ENCODE measurements around the gene NUBP1. TPM values are rescaled to one million over a fixed set of nuclear protein-coding genes. Genes with fewer than 3 reads are reported as not detected.
A peak's percentile ranks its signal among the peaks of the same experiment; 100 is the strongest.

Gene NUBP1
- total and polyA plus RNA-seq, 4 experiments from 2014 or later, result 23.5 to 36.2 (median 31.3) TPM

DNA sequence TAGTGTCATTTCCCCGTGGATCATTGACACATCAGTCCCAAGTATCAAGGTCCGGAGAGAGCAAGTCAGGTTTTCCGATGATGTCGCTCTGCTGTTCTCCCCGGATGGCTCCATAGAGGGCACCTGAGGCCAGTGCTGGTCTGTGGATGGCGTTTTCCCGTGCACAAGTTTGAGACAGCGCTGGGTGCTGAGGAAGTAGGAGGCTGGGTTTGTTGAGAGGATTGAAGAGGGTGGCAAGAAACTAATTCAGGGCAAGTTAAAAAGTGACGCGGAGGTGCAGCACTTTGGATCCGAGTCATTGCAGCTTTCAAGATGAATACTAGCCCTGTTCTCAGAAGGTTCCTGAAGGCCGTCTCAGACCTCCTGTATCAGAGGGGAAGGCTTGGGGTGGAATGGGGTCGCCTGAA, 7.7 kb downstream of the NUBP1 start:
- no peaks in the 10 kb centered on the region for H3K4me1 ChIP-seq (ENCODE audit: insufficient read depth, low read length)
- no peak overlapping the region for H3K27ac ChIP-seq (ENCODE audit: low read depth, low read length)
- intact Hi-C loops (cut with micrococcal nuclease), result no loop called here
- H3K27ac Mint-ChIP-seq, result peak overlapping the region in 3 of 7 donors; percentile 29 to 43 (median 29)
- H3K4me3 ChIP-seq (ENCODE audit: low read length in 2 of 2), result no peak overlapping the region
- ChIA-PET CTCF (ENCODE audit: partially characterized antibody) (interaction anchor here (1.0 kb wide), 1 partner anchor 13 kb away, joined by 3 read pairs; no protein-coding TSS in a partner anchor), POLR2A (ENCODE audit: partially characterized antibody) (interaction anchor here (2.2 kb wide), 1 partner anchor 8 kb away, joined by 9 read pairs; the partner anchor contains the start of gene NUBP1)
- DNase-seq, result no peak
- H3K4me1 Mint-ChIP-seq, result peaks cover 0 to 5% (median under 1%) of the 10 kb centered on the region in 4 donors
- no peak overlapping the region for H3K4me3 Mint-ChIP-seq
- H3K36me3 ChIP-seq (ENCODE audit: insufficient read depth, low read length), result peaks cover 53% of the 10 kb centered on the region
- peaks cover 44 to 72% of the 10 kb centered on the region in 2 donors for H3K36me3 Mint-ChIP-seq
- H3K27me3 Mint-ChIP-seq, result no peaks in the 10 kb centered on the region
- no peaks in the 10 kb centered on the region for H3K27me3 ChIP-seq (ENCODE audit: insufficient read depth, low read length)
- no peaks in the 10 kb centered on the region for H3K9me3 Mint-ChIP-seq
- no peaks in the 10 kb centered on the region for H3K9me3 ChIP-seq (ENCODE audit: control insufficient read depth in 1 of 2, low read length in 2 of 2)

DNA sequence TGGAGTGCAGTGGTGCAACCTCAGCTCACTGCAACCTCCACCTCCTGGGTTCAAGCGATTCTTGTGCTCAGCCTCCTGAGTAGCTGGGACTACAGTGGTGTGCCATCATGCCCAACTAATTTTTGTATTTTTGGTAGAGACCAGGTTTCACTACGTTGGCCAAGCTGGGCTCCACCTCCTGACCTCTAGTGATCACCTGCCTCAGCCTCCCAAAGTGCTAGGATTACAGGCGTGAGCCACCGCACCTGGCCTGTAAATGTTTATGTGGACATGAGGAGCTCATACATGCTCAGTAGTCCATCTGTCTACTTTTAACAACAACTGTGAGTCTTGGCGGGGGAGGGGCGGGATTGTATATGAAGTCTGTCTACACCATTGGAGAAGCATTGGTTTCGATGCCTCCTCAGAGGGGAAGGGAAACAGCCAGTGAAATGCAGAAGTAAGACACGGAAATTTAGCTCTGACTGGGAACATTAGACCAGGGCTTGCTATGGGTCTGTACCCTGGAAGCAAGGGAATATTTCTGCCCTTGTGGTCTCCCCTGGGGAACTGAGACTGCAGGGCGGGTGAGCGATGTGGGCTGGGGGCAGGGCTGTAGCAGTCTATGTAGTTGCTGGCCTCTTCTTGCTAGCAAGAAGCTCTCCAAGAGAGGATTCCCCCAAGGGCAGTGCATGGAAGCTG, 9.3 kb downstream of the NUBP1 start:
- H3K4me1 Mint-ChIP-seq, result peaks cover 0 to 2% (median 0%) of the 10 kb centered on the region in 4 donors
- Histone ChIP-seq H3K27me3 (ENCODE audit: insufficient read depth, low read length) (no peaks in the 10 kb centered on the region), H3K27ac (ENCODE audit: low read depth, low read length) (no peak overlapping the region), H3K9me3 (ENCODE audit: control insufficient read depth in 1 of 2, low read length in 2 of 2) (no peaks in the 10 kb centered on the region), H3K4me3 (ENCODE audit: low read length in 2 of 2) (no peak overlapping the region), H3K4me1 (ENCODE audit: insufficient read depth, low read length) (no peaks in the 10 kb centered on the region), H3K36me3 (ENCODE audit: insufficient read depth, low read length) (peaks cover 64% of the 10 kb centered on the region)
- ChIA-PET CTCF (ENCODE audit: partially characterized antibody) (no interaction called here), POLR2A (ENCODE audit: partially characterized antibody) (interaction anchor here (2.2 kb wide), 1 partner anchor 9 kb away, joined by 9 read pairs; the partner anchor contains the start of gene NUBP1)
- peak overlapping the region in 1 of 7 donors; percentile 37 for H3K27ac Mint-ChIP-seq
- H3K27me3 Mint-ChIP-seq, result no peaks in the 10 kb centered on the region
- H3K4me3 Mint-ChIP-seq, result no peak overlapping the region
- H3K36me3 Mint-ChIP-seq, result peaks cover 58 to 79% of the 10 kb centered on the region in 2 donors
- intact Hi-C loops (cut with micrococcal nuclease), result no loop called here
- no peaks in the 10 kb centered on the region for H3K9me3 Mint-ChIP-seq
- DNase-seq, result no peak

DNA sequence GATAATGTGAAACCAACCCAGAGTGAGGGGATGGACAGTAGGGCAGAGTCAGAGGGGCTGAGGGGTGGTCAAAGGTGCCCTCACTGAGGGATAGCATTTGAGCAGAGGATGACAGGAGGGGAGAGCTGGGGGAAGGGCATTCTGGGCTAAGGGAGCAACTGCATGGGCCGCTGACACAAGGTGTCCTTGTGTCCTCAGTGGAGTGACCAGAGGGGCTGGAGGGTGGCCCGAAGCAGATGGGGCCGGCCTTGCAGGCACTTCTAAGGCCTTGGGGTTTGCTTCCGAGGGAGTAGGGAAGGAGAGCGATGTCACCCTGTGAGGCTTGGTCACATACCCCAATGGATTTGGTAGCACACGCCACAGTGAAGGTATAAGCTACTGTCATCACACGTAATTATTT, 10.0 kb downstream of the NUBP1 start:
- Histone ChIP-seq H3K27ac (ENCODE audit: low read depth, low read length) (no peak overlapping the region), H3K9me3 (ENCODE audit: control insufficient read depth in 1 of 2, low read length in 2 of 2) (no peaks in the 10 kb centered on the region), H3K27me3 (ENCODE audit: insufficient read depth, low read length) (no peaks in the 10 kb centered on the region), H3K4me3 (ENCODE audit: low read length in 2 of 2) (no peak overlapping the region), H3K36me3 (ENCODE audit: insufficient read depth, low read length) (peaks cover 64% of the 10 kb centered on the region), H3K4me1 (ENCODE audit: insufficient read depth, low read length) (no peaks in the 10 kb centered on the region)
- peaks cover 0 to 2% (median 0%) of the 10 kb centered on the region in 4 donors for H3K4me1 Mint-ChIP-seq
- intact Hi-C loops (cut with micrococcal nuclease), result no loop called here
- ChIA-PET CTCF (ENCODE audit: partially characterized antibody) (no interaction called here), POLR2A (ENCODE audit: partially characterized antibody) (interaction anchor here (2.2 kb wide), 1 partner anchor 10 kb away, joined by 9 read pairs; the partner anchor contains the start of gene NUBP1)
- peaks cover 53 to 79% of the 10 kb centered on the region in 2 donors for H3K36me3 Mint-ChIP-seq
- DNase-seq, result no peak
- H3K27ac Mint-ChIP-seq, result no peak overlapping the region
- no peaks in the 10 kb centered on the region for H3K9me3 Mint-ChIP-seq
- H3K27me3 Mint-ChIP-seq, result no peaks in the 10 kb centered on the region
- H3K4me3 Mint-ChIP-seq, result no peak overlapping the region

DNA sequence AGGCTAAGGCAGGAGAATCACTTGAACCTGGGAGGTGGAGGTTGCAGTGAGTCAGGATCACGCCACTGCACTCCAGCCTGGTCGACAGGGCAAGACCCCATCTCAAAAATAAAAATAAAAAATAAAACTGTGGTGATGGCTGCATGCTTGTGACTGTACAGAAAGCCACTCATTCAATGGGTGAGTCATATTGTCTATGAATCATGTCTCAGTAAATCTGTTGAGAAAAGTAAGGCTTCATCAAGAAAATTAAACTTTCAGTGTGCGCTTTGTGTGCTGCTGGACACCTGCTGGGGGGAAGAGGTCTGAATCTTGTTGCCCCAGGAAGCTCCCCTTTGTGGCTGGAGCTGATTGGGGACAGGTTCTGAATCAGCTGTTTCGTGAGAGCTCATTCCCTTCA, 11.3 kb downstream of the NUBP1 start:
- H3K27ac Mint-ChIP-seq, result no peak overlapping the region
- no peaks in the 10 kb centered on the region for H3K4me1 ChIP-seq (ENCODE audit: insufficient read depth, low read length)
- H3K36me3 Mint-ChIP-seq, result peaks cover 63 to 79% of the 10 kb centered on the region in 2 donors
- H3K36me3 ChIP-seq (ENCODE audit: insufficient read depth, low read length), result peaks cover 66% of the 10 kb centered on the region
- H3K9me3 Mint-ChIP-seq, result no peaks in the 10 kb centered on the region
- POLR2A ChIA-PET (ENCODE audit: partially characterized antibody), result no interaction called here
- no peak for DNase-seq
- no peak overlapping the region for H3K4me3 Mint-ChIP-seq
- no peak overlapping the region for H3K4me3 ChIP-seq (ENCODE audit: low read length in 2 of 2)
- H3K9me3 ChIP-seq (ENCODE audit: control insufficient read depth in 1 of 2, low read length in 2 of 2), result no peaks in the 10 kb centered on the region
- no peaks in the 10 kb centered on the region for H3K27me3 Mint-ChIP-seq
- intact Hi-C loops (cut with micrococcal nuclease), result no loop called here
- CTCF ChIA-PET (ENCODE audit: partially characterized antibody), result no interaction called here
- no peaks in the 10 kb centered on the region for H3K4me1 Mint-ChIP-seq
- H3K27me3 ChIP-seq (ENCODE audit: insufficient read depth, low read length), result no peaks in the 10 kb centered on the region
- no peak overlapping the region for H3K27ac ChIP-seq (ENCODE audit: low read depth, low read length)

DNA sequence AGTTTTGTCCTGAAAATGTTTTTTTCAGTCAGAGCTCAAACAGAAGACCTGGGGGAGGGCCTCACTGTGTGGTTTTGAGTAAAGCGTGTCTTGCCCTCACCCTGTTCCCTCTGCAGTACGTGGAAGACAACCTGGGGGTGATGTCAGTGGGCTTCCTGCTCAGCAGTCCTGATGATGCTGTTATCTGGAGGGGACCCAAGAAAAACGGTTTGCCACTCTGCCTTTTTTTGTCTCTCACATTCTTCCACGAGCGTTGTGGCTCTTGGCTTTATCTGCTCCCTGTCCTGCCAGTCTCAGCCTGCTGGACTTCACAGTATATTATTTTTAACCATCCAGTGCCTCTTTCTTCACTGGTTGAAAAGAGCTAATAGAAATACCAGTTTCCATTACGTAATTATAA, 12.9 kb downstream of the NUBP1 start:
- intact Hi-C loops (cut with micrococcal nuclease), result no loop called here
- H3K4me1 Mint-ChIP-seq, result no peaks in the 10 kb centered on the region
- no peak overlapping the region for H3K27ac ChIP-seq (ENCODE audit: low read depth, low read length)
- no peak overlapping the region for H3K4me3 Mint-ChIP-seq
- no peaks in the 10 kb centered on the region for H3K9me3 Mint-ChIP-seq
- H3K36me3 ChIP-seq (ENCODE audit: insufficient read depth, low read length), result peaks cover 69% of the 10 kb centered on the region
- peaks cover 73 to 85% of the 10 kb centered on the region in 2 donors for H3K36me3 Mint-ChIP-seq
- no peak overlapping the region for H3K4me3 ChIP-seq (ENCODE audit: low read length in 2 of 2)
- no peak for DNase-seq
- POLR2A ChIA-PET (ENCODE audit: partially characterized antibody), result no interaction called here
- H3K4me1 ChIP-seq (ENCODE audit: insufficient read depth, low read length), result no peaks in the 10 kb centered on the region
- H3K27me3 ChIP-seq (ENCODE audit: insufficient read depth, low read length), result no peaks in the 10 kb centered on the region
- no peak overlapping the region for H3K27ac Mint-ChIP-seq
- no peaks in the 10 kb centered on the region for H3K9me3 ChIP-seq (ENCODE audit: control insufficient read depth in 1 of 2, low read length in 2 of 2)
- CTCF ChIA-PET (ENCODE audit: partially characterized antibody), result interaction anchor here (1.2 kb wide), 1 partner anchor 11 kb away, joined by 3 read pairs; no protein-coding TSS in a partner anchor
- no peaks in the 10 kb centered on the region for H3K27me3 Mint-ChIP-seq

DNA sequence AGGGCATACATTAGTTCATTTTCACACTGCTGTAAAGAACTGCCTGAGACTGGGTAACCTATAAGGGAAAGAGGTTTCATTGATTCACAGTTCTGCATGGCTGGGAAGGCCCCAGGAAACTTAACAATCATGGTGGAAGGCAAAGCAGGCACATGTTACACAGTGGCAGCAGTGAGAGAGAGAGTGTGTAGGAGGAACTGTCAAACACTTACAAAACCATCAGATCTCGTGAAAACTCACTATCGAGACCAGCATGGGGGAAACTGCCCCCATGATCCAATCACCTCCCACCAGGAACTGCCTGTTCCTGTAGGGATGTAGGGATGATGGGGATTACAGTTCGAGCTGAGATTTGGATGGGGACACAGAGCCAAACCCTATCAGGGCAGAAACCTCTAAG, 17.2 kb downstream of the NUBP1 start:
- peak overlapping the region in 3 of 7 donors; percentile 27 to 64 (median 41) for H3K27ac Mint-ChIP-seq
- H3K36me3 Mint-ChIP-seq, result peaks cover 73 to 84% of the 10 kb centered on the region in 2 donors
- CTCF ChIA-PET (ENCODE audit: partially characterized antibody), result no interaction called here
- no peak overlapping the region for H3K4me3 ChIP-seq (ENCODE audit: low read length in 2 of 2)
- H3K27ac ChIP-seq (ENCODE audit: low read depth, low read length), result no peak overlapping the region
- H3K4me1 Mint-ChIP-seq, result peaks cover 0 to 7% (median 4%) of the 10 kb centered on the region in 4 donors
- no peaks in the 10 kb centered on the region for H3K27me3 Mint-ChIP-seq
- POLR2A ChIA-PET (ENCODE audit: partially characterized antibody), result no interaction called here
- no peaks in the 10 kb centered on the region for H3K4me1 ChIP-seq (ENCODE audit: insufficient read depth, low read length)
- H3K27me3 ChIP-seq (ENCODE audit: insufficient read depth, low read length), result no peaks in the 10 kb centered on the region
- DNase-seq, result no peak
- H3K36me3 ChIP-seq (ENCODE audit: insufficient read depth, low read length), result peaks cover 69% of the 10 kb centered on the region
- intact Hi-C loops (cut with micrococcal nuclease), result no loop called here
- H3K9me3 ChIP-seq (ENCODE audit: control insufficient read depth in 1 of 2, low read length in 2 of 2), result no peaks in the 10 kb centered on the region
- H3K4me3 Mint-ChIP-seq, result no peak overlapping the region
- H3K9me3 Mint-ChIP-seq, result no peaks in the 10 kb centered on the region

DNA sequence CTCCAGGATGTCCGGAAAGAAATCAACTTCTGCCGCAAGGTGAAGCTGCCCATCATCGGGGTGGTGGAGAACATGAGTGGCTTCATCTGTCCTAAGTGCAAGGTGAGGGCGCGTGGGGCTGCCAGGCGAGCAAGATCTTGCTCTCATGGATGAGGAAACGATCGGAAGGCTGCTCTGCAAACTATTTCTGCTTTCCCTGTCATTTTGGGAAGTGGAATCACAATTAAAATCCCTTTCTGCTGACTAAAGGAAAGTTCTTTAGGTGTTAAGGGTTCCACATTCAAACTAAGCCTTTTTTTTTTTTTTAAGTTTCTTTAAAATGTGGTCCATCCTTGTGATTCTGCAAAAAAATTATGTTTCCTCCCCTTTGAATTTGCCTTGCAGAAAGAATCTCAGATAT, 17.7 kb downstream of the NUBP1 start:
- ChIA-PET CTCF (ENCODE audit: partially characterized antibody) (no interaction called here), POLR2A (ENCODE audit: partially characterized antibody) (no interaction called here)
- peaks cover 75 to 86% of the 10 kb centered on the region in 2 donors for H3K36me3 Mint-ChIP-seq
- no peak overlapping the region for H3K4me3 Mint-ChIP-seq
- Histone ChIP-seq H3K4me1 (ENCODE audit: insufficient read depth, low read length) (no peaks in the 10 kb centered on the region), H3K27ac (ENCODE audit: low read depth, low read length) (no peak overlapping the region), H3K4me3 (ENCODE audit: low read length in 2 of 2) (no peak overlapping the region), H3K27me3 (ENCODE audit: insufficient read depth, low read length) (no peaks in the 10 kb centered on the region), H3K9me3 (ENCODE audit: control insufficient read depth in 1 of 2, low read length in 2 of 2) (no peaks in the 10 kb centered on the region), H3K36me3 (ENCODE audit: insufficient read depth, low read length) (peaks cover 68% of the 10 kb centered on the region)
- no peak for DNase-seq
- peak overlapping the region in 1 of 7 donors; percentile 48 for H3K27ac Mint-ChIP-seq
- peaks cover 0 to 8% (median 5%) of the 10 kb centered on the region in 4 donors for H3K4me1 Mint-ChIP-seq
- H3K9me3 Mint-ChIP-seq, result no peaks in the 10 kb centered on the region
- intact Hi-C loops (cut with micrococcal nuclease), result no loop called here
- H3K27me3 Mint-ChIP-seq, result no peaks in the 10 kb centered on the region
